GM12864 (cell line): Measurements from ENCODE around the gene INHA.

Experiments
- DNase-seq: peaks from one replicate; pipeline ENCODE4 v3.0.0-alpha.2; 2011; ENCODE audit warnings: low read depth
- H3K4me3 ChIP-seq: 2 replicates; pipeline ENCODE4 v1.5.1; 2011; ENCODE audit warnings: mild to moderate bottlenecking, low read depth, low read length, control low read depth
- TF ChIP-seq, protein P1 (sequence below): IDR thresholded peaks from 2 replicates; pipeline ENCODE4 v1.5.1; 2011; ENCODE audit warnings: low read depth, mild to moderate bottlenecking, moderate library complexity, low read length, control low read depth, inconsistent platforms; ENCODE audit errors: missing control alignments

Gene INHA

GRCh38 chr2:219541611-219542180, 30.4 kb upstream of the INHA start:
- H3K4me3 ChIP-seq = peak overlapping the region; percentile 85
- TF ChIP-seq, protein P1, sequence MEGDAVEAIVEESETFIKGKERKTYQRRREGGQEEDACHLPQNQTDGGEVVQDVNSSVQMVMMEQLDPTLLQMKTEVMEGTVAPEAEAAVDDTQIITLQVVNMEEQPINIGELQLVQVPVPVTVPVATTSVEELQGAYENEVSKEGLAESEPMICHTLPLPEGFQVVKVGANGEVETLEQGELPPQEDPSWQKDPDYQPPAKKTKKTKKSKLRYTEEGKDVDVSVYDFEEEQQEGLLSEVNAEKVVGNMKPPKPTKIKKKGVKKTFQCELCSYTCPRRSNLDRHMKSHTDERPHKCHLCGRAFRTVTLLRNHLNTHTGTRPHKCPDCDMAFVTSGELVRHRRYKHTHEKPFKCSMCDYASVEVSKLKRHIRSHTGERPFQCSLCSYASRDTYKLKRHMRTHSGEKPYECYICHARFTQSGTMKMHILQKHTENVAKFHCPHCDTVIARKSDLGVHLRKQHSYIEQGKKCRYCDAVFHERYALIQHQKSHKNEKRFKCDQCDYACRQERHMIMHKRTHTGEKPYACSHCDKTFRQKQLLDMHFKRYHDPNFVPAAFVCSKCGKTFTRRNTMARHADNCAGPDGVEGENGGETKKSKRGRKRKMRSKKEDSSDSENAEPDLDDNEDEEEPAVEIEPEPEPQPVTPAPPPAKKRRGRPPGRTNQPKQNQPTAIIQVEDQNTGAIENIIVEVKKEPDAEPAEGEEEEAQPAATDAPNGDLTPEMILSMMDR = peak; percentile 88
- DNase-seq = peak; percentile 70

DNA sequence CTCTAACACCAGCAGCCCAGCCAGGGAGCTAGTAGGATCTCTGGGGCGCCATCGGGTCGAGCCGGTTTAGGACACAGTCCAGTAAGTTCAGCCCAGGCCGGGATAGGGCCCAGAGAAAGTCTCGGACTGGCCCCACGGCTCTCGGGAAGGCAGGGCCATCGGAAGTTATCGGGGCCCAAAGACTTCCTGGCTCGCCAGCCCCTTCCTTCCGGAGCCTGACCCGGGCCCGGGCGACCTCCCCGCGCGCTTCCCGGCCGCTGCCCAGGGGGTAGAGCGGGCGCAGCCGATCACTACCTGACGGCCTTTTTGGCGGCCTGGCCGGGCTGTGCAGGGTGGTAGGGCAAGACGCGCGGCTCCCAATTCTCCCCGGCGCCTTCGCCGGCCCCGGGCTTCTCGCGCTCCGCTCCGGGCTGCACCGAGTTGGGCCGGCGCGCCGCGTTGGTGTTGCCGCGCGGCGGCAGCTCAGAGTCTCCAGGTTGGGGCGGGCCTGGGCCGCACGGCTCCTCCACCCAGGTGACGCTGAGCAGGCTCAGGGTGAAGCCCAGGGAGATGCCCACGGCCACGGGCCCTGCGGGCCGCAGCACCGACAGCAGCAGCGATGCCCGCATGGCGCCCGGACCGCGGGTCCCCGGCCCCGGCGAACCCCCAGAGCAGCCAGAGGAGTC, 29.0 kb upstream of the INHA start:
- TF ChIP-seq, protein P1 = no peak
- H3K4me3 ChIP-seq = peak overlapping the region; percentile 85
- DNase-seq = no peak

GRCh38 chr2:219543596-219544358, 28.3 kb upstream of the INHA start, which contains the start of the genes CHPF and TMEM198:
TSS of gene CHPF (minus strand) at chr2:219543809. CDS start at chr2:219543538, 271 bp downstream.
TSS of gene TMEM198 (plus strand) at chr2:219544028. CDS start at chr2:219544728, 700 bp downstream.
- DNase-seq = peak; percentile 89
- peak within 1 kb of the TSS; percentile 85 for H3K4me3 ChIP-seq
- TF ChIP-seq, protein P1 = no peak

DNA sequence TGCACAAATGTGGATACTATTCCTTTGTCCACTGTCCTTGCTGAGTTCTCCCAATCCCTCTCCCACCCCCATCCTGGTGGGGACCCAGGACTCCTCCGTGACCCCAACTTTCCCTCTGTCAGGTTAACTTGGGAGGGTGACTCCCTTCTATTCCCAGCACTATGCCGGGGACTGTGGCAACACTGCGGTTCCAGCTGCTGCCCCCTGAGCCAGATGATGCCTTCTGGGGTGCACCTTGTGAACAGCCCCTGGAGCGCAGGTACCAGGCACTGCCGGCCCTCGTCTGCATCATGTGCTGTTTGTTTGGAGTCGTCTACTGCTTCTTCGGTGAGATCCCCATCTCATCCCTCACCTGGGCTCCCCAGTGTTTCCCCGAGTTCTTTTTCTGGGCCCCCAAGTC, 27.5 kb upstream of the INHA start:
- no peak overlapping the region; the same call in 1 of the 2 replicates for H3K4me3 ChIP-seq
- TF ChIP-seq, protein P1 = no peak
- no peak for DNase-seq

- no peak for DNase-seq
- H3K4me3 ChIP-seq = no peak overlapping the region
- TF ChIP-seq, protein P1 = no peak
These were observed 26.7 kb upstream of the INHA start for GRCh38 chr2:219545295-219545942.

- TF ChIP-seq, protein P1 = no peak
- no peak overlapping the region for H3K4me3 ChIP-seq
- DNase-seq = no peak
These were observed 26.2 kb upstream of the INHA start for GRCh38 chr2:219545943-219546352.
